ENCODE data around the gene CDC45. TPM values are rescaled to one million over a fixed set of nuclear protein-coding genes. Genes with fewer than 3 reads are reported as not detected.

CDC45 gene
- total RNA-seq, 1 experiment from 2014 or later, result 44.6 TPM

GRCh38 chr22:19550382-19550781 is 70.7 kb downstream of the CDC45 start:
- intact Hi-C loops (cut with micrococcal nuclease; ENCODE audit: unreplicated experiment), result no loop called here
- no peak for DNase-seq
- no TSS peak for BruUV-seq (replicated peaks)
- CTCF ChIA-PET, result no interaction called here
- H3K27me3 ChIP-seq (replicated peaks; ENCODE audit: control insufficient read depth, insufficient read depth, low read length), result no peaks in the 10 kb centered on the region
- Mint-ChIP-seq H3K4me3 (ENCODE audit: unreplicated experiment) (no peak overlapping the region), H3K4me1 (ENCODE audit: low read depth, unreplicated experiment) (no peaks in the 10 kb centered on the region), H3K27ac (ENCODE audit: unreplicated experiment) (no peak overlapping the region), H3K9me3 (ENCODE audit: unreplicated experiment) (no peaks in the 10 kb centered on the region), H3K27me3 (ENCODE audit: insufficient read depth, unreplicated experiment) (no peaks in the 10 kb centered on the region), H3K36me3 (ENCODE audit: insufficient read depth, unreplicated experiment) (peaks cover 6% of the 10 kb centered on the region)
- H3K36me3 ChIP-seq (ENCODE audit: control insufficient read depth, insufficient read depth, low read length), result no peaks in the 10 kb centered on the region
- H3K4me3 ChIP-seq (ENCODE audit: low read depth, low read length), result no peak overlapping the region
- TF ChIP-seq CTCF (IDR thresholded peaks at IDR 0.05; ENCODE audit: insufficient read depth in 1 of 2, low read depth in 1 of 2, low read length in 1 of 2, severe bottlenecking in 1 of 2, unreplicated experiment in 1 of 2), result no peak
- POLR2A ChIA-PET, result interaction anchor here (0.7 kb wide), 1 partner anchor 87 kb away, joined by 4 read pairs; no protein-coding TSS in a partner anchor
- no peaks in the 10 kb centered on the region for H3K4me1 ChIP-seq
- H3K9me3 ChIP-seq, result 0 out of 2 replicates have a peak, but pooled peaks cover 4% of the 10 kb centered on the region

GRCh38 chr22:19553201-19553600 is 73.5 kb downstream of the CDC45 start:
- H3K36me3 Mint-ChIP-seq (ENCODE audit: insufficient read depth, unreplicated experiment), result peaks cover 6% of the 10 kb centered on the region
- no TSS peak for BruUV-seq (replicated peaks)
- no peak for TF ChIP-seq CTCF (IDR thresholded peaks at IDR 0.05; ENCODE audit: insufficient read depth in 1 of 2, low read depth in 1 of 2, low read length in 1 of 2, severe bottlenecking in 1 of 2, unreplicated experiment in 1 of 2)
- H3K36me3 ChIP-seq (ENCODE audit: control insufficient read depth, insufficient read depth, low read length), result no peaks in the 10 kb centered on the region
- no peak overlapping the region for H3K4me3 ChIP-seq (ENCODE audit: low read depth, low read length)
- no peak for DNase-seq
- no peaks in the 10 kb centered on the region for H3K9me3 Mint-ChIP-seq (ENCODE audit: unreplicated experiment)
- H3K4me1 Mint-ChIP-seq (ENCODE audit: low read depth, unreplicated experiment), result no peaks in the 10 kb centered on the region
- H3K4me3 Mint-ChIP-seq (ENCODE audit: unreplicated experiment), result no peak overlapping the region
- ChIA-PET POLR2A (no interaction called here), CTCF (no interaction called here)
- H3K4me1 ChIP-seq, result no peaks in the 10 kb centered on the region
- no peaks in the 10 kb centered on the region for H3K27me3 ChIP-seq (replicated peaks; ENCODE audit: control insufficient read depth, insufficient read depth, low read length)
- intact Hi-C loops (cut with micrococcal nuclease; ENCODE audit: unreplicated experiment), result no loop called here
- H3K9me3 ChIP-seq, result 0 out of 2 replicates have a peak, but pooled peaks cover 4% of the 10 kb centered on the region
- H3K27ac Mint-ChIP-seq (ENCODE audit: unreplicated experiment), result no peak overlapping the region
- no peaks in the 10 kb centered on the region for H3K27me3 Mint-ChIP-seq (ENCODE audit: insufficient read depth, unreplicated experiment)

GRCh38 chr22:19554834-19555404 is 75.2 kb downstream of the CDC45 start:
- intact Hi-C loops (cut with micrococcal nuclease; ENCODE audit: unreplicated experiment), result no loop called here
- H3K27me3 Mint-ChIP-seq (ENCODE audit: insufficient read depth, unreplicated experiment), result no peaks in the 10 kb centered on the region
- Histone ChIP-seq H3K4me3 (ENCODE audit: low read depth, low read length) (no peak overlapping the region), H3K4me1 (no peaks in the 10 kb centered on the region), H3K36me3 (ENCODE audit: control insufficient read depth, insufficient read depth, low read length) (no peaks in the 10 kb centered on the region), H3K27me3 (replicated peaks; ENCODE audit: control insufficient read depth, insufficient read depth, low read length) (no peaks in the 10 kb centered on the region), H3K9me3 (0 out of 2 replicates have a peak, but pooled peaks cover 4% of the 10 kb centered on the region)
- no peak overlapping the region for H3K27ac Mint-ChIP-seq (ENCODE audit: unreplicated experiment)
- no TSS peak for BruUV-seq (replicated peaks)
- POLR2A ChIA-PET, result no interaction called here
- H3K36me3 Mint-ChIP-seq (ENCODE audit: insufficient read depth, unreplicated experiment), result no peaks in the 10 kb centered on the region
- peak in 1 of 2 experiments; percentile 35 for TF ChIP-seq CTCF (IDR thresholded peaks at IDR 0.05; ENCODE audit: insufficient read depth in 1 of 2, low read depth in 1 of 2, low read length in 1 of 2, severe bottlenecking in 1 of 2, unreplicated experiment in 1 of 2)
- no peaks in the 10 kb centered on the region for H3K4me1 Mint-ChIP-seq (ENCODE audit: low read depth, unreplicated experiment)
- H3K4me3 Mint-ChIP-seq (ENCODE audit: unreplicated experiment), result no peak overlapping the region
- DNase-seq, result peak; percentile 52 to 62
- H3K9me3 Mint-ChIP-seq (ENCODE audit: unreplicated experiment), result no peaks in the 10 kb centered on the region
- CTCF ChIA-PET, result interaction anchor here (0.7 kb wide), 1 partner anchor 75 kb away, joined by 5 read pairs; no protein-coding TSS in a partner anchor
